ENCODE measurements around the gene MYOCD.

The MYOCD gene

DNA sequence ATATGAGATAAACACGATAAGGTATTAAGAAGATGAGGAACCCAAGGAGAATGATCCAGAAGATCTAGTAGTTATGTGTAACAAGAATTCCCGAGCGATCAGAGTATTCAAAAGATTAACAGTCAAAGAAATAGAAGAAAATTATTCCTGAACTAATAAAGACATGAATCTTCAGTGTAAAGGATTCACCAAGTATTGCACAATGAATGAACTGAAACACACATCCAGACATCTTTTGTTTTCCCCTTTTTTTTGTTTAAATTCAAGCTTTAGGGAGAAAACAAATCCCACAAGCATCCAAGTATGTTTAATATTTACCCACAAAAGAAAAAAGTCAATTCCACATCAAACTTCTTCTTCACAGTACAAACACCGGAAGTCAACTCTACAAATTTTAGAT, 23.7 kb upstream of the MYOCD start:
- Histone ChIP-seq H3K4me3 (ENCODE audit: extremely low read depth, insufficient read depth, low read length, poor library complexity, severe bottlenecking) (no peak overlapping the region), H3K9me3 (ENCODE audit: control insufficient read depth, low read length) (peaks cover 11% of the 10 kb centered on the region), H3K4me1 (ENCODE audit: control insufficient read depth, insufficient read depth, low read length, poor library complexity, severe bottlenecking) (peaks cover 3% of the 10 kb centered on the region), H3K36me3 (ENCODE audit: control insufficient read depth, insufficient read depth, low read length) (no peaks in the 10 kb centered on the region), H3K27ac (ENCODE audit: low read depth, low read length, severe bottlenecking) (no peak overlapping the region)
- WGBS, 2 experiments (ENCODE audit: insufficient coverage in 2 of 2), result 92 to 100% methylated on average over 1 of the region's 4 CpGs

DNA sequence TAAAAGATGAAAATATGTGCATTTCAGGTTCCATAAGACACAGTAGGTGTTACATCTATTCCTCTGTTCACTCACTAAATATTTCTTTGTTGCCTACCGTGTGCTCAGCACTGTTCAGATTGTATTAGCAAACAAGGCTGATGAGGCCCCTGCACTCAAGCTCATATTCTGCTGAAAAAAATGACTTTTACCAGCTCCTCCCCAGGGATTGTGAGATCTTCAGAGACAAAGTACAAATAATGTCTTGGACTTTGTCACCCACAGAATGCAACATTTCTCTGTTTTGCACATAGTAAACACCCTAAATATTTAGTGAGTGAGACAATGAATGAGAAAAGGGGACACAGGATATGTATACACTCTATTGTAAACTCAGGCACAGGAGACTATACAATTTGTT, 21.9 kb upstream of the MYOCD start:
- H3K36me3 ChIP-seq (ENCODE audit: control insufficient read depth, insufficient read depth, low read length), result no peaks in the 10 kb centered on the region
- no peaks in the 10 kb centered on the region for H3K4me1 ChIP-seq (ENCODE audit: control insufficient read depth, insufficient read depth, low read length, poor library complexity, severe bottlenecking)
- H3K9me3 ChIP-seq (ENCODE audit: control insufficient read depth, low read length), result peaks cover 11% of the 10 kb centered on the region
- H3K27ac ChIP-seq (ENCODE audit: low read depth, low read length, severe bottlenecking), result no peak overlapping the region
- H3K4me3 ChIP-seq (ENCODE audit: extremely low read depth, insufficient read depth, low read length, poor library complexity, severe bottlenecking), result no peak overlapping the region
- WGBS, 2 experiments (ENCODE audit: insufficient coverage in 2 of 2), result 80 to 90% methylated on average over 1 of the region's 1 CpG

DNA sequence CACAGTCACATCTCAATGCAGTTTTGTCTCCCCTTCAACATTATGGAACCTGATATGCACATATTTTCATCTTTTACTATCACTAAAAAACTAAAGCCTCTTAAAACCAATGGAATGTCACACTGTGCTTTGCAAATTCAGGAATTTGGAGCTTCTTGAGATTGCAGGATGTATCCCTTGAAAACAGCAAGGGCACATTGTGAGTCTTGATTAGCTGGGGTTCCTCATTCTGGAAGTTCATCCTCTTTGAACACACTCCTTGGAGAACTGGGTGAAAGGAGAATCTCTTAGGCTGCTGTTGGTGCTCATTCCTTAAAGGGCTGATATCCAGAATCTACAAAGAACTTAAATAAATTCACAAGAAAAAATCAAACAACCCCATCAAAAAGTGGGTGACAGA, 21.1 kb upstream of the MYOCD start:
- H3K9me3 ChIP-seq (ENCODE audit: control insufficient read depth, low read length), result peaks cover 8% of the 10 kb centered on the region
- H3K4me1 ChIP-seq (ENCODE audit: control insufficient read depth, insufficient read depth, low read length, poor library complexity, severe bottlenecking), result peaks cover 4% of the 10 kb centered on the region
- H3K27ac ChIP-seq (ENCODE audit: low read depth, low read length, severe bottlenecking), result no peak overlapping the region
- H3K4me3 ChIP-seq (ENCODE audit: extremely low read depth, insufficient read depth, low read length, poor library complexity, severe bottlenecking), result no peak overlapping the region
- H3K36me3 ChIP-seq (ENCODE audit: control insufficient read depth, insufficient read depth, low read length), result no peaks in the 10 kb centered on the region

DNA sequence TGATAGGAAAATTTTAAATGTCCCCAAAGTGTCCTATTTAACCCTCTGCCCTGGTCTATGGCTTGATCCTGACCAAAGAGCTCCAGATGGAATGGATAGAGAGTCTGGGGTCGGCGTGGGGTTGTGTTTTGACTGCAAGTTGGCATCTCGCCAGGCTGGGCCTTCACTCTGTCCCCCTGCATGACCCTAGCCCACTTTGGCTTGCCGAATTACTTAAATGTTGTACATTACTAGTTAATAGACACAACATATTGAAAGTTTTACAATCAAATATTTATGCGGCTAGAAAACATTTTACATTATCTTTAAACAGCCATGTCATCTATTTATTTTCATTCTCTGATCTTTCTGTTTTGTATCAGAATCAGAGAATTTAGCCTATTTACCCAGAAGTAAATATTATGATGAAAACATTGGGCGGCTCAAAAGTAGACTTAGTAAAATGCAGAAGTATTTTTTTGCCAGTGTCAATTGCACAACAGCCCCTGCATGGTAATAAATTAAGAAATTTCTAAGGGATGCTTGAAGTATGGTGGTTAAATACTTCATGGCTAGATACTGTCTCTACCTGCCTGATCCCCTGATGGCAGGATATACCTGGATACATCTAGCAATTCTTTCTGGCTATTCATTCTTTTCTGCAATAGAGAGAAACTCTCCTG, 18.8 kb upstream of the MYOCD start:
- H3K9me3 ChIP-seq (ENCODE audit: control insufficient read depth, low read length), result no peaks in the 10 kb centered on the region
- no CpG with 5 or more reads among the region's 6 CpGs for WGBS, 2 experiments (ENCODE audit: insufficient coverage in 2 of 2)
- peaks cover 5% of the 10 kb centered on the region for H3K4me1 ChIP-seq (ENCODE audit: control insufficient read depth, insufficient read depth, low read length, poor library complexity, severe bottlenecking)
- no peak overlapping the region for H3K4me3 ChIP-seq (ENCODE audit: extremely low read depth, insufficient read depth, low read length, poor library complexity, severe bottlenecking)
- no peaks in the 10 kb centered on the region for H3K36me3 ChIP-seq (ENCODE audit: control insufficient read depth, insufficient read depth, low read length)
- no peak overlapping the region for H3K27ac ChIP-seq (ENCODE audit: low read depth, low read length, severe bottlenecking)

DNA sequence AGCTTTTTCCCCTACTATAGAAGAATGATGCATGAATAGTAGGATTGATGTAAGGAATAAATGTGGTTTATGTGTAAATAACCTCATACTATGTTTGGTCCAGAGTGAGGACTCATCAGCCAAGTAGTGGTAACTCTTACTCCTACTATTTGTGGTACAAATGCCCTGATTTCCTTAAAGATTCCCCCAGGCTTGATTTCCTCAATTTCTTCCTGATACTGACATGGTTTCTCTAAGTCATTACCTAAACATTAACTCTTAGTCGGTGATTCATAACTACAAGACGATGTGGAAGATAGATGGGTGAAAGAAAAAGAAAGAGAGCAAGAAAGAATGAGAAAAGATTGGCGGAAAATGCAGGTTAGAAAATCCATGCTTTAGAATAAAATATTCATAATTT, 17.2 kb upstream of the MYOCD start:
- WGBS, 2 experiments (ENCODE audit: insufficient coverage in 2 of 2), result 100% methylated on average over 1 of the region's 3 CpGs; no CpG with 5 or more reads in 1 of the 2 experiments
- H3K4me1 ChIP-seq (ENCODE audit: control insufficient read depth, insufficient read depth, low read length, poor library complexity, severe bottlenecking), result peaks cover 5% of the 10 kb centered on the region
- H3K27ac ChIP-seq (ENCODE audit: low read depth, low read length, severe bottlenecking), result no peak overlapping the region
- no peaks in the 10 kb centered on the region for H3K36me3 ChIP-seq (ENCODE audit: control insufficient read depth, insufficient read depth, low read length)
- H3K9me3 ChIP-seq (ENCODE audit: control insufficient read depth, low read length), result no peaks in the 10 kb centered on the region
- H3K4me3 ChIP-seq (ENCODE audit: extremely low read depth, insufficient read depth, low read length, poor library complexity, severe bottlenecking), result no peak overlapping the region

DNA sequence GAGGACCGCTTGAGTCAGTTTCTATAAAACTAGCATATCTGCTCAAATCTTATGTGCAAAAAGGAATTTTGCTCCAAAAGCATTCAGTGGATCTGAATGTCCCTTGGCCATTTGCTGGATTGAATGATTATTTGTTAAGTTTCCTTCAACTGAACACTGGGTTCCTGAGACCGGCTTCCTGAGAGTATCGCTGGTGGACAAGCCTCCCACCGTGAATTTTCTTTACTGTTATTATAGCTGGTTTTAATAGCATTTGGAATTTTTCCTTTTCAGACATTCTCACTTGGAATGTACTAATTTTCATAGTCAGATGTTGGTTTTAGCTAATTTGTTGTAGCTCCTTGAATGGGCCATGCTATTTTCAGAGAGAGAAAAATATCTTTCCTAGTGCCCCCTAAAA, 9.8 kb upstream of the MYOCD start:
- 100% methylated on average over 1 to 2 of the region's 4 CpGs for WGBS, 2 experiments (ENCODE audit: insufficient coverage in 2 of 2)
- Histone ChIP-seq H3K36me3 (ENCODE audit: control insufficient read depth, insufficient read depth, low read length) (no peaks in the 10 kb centered on the region), H3K4me1 (ENCODE audit: control insufficient read depth, insufficient read depth, low read length, poor library complexity, severe bottlenecking) (peaks cover 8% of the 10 kb centered on the region), H3K27ac (ENCODE audit: low read depth, low read length, severe bottlenecking) (no peak overlapping the region), H3K4me3 (ENCODE audit: extremely low read depth, insufficient read depth, low read length, poor library complexity, severe bottlenecking) (no peak overlapping the region), H3K9me3 (ENCODE audit: control insufficient read depth, low read length) (no peaks in the 10 kb centered on the region)

DNA sequence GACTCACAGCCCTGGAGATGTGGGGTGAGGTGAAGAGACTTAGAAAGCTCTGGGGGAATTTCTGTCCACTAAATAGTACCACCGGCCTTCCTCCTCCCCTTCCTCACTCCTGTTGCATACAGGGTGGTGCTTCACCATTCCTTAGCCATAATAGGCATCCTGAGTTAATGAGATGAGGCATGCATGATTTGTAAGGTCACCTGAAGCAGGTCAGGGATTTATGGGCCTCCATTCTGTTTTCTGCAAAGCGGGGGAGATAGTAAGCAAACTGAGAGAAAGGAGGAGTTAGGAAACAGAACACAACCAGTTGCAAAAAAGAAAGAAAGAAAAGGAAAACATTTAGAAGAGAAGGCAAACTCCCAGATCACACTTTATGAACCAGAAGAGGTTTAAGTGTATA, 9.3 kb upstream of the MYOCD start:
- no peaks in the 10 kb centered on the region for H3K9me3 ChIP-seq (ENCODE audit: control insufficient read depth, low read length)
- no peak overlapping the region for H3K27ac ChIP-seq (ENCODE audit: low read depth, low read length, severe bottlenecking)
- H3K36me3 ChIP-seq (ENCODE audit: control insufficient read depth, insufficient read depth, low read length), result no peaks in the 10 kb centered on the region
- no peak overlapping the region for H3K4me3 ChIP-seq (ENCODE audit: extremely low read depth, insufficient read depth, low read length, poor library complexity, severe bottlenecking)
- 100% methylated on average over 1 of the region's 2 CpGs; no CpG with 5 or more reads in 1 of the 2 experiments for WGBS, 2 experiments (ENCODE audit: insufficient coverage in 2 of 2)
- H3K4me1 ChIP-seq (ENCODE audit: control insufficient read depth, insufficient read depth, low read length, poor library complexity, severe bottlenecking), result peaks cover 8% of the 10 kb centered on the region

DNA sequence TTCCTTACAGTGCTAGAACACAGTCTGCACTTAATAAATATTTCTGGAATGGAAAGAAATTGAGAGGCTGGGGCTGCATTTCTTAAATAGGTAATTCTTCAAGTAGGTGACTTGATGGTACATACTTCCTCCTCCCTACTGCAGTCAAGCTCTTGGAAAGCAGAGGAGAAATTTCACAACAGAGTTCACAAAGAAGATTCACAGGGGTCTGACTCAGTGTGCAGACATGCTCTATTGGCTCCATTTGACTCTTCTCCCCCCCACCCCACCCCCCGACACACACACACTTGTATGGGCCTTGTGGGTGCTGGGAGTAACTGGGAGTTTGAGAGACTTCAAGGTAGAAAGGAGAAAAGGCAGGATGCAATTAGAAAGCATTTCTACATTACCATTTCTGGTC, 6.2 kb upstream of the MYOCD start:
- peaks cover 8% of the 10 kb centered on the region for H3K4me1 ChIP-seq (ENCODE audit: control insufficient read depth, insufficient read depth, low read length, poor library complexity, severe bottlenecking)
- no peak overlapping the region for H3K27ac ChIP-seq (ENCODE audit: low read depth, low read length, severe bottlenecking)
- H3K4me3 ChIP-seq (ENCODE audit: extremely low read depth, insufficient read depth, low read length, poor library complexity, severe bottlenecking), result no peak overlapping the region
- H3K36me3 ChIP-seq (ENCODE audit: control insufficient read depth, insufficient read depth, low read length), result no peaks in the 10 kb centered on the region
- H3K9me3 ChIP-seq (ENCODE audit: control insufficient read depth, low read length), result no peaks in the 10 kb centered on the region
- no CpG with 5 or more reads among the region's 1 CpG for WGBS, 2 experiments (ENCODE audit: insufficient coverage in 2 of 2)

DNA sequence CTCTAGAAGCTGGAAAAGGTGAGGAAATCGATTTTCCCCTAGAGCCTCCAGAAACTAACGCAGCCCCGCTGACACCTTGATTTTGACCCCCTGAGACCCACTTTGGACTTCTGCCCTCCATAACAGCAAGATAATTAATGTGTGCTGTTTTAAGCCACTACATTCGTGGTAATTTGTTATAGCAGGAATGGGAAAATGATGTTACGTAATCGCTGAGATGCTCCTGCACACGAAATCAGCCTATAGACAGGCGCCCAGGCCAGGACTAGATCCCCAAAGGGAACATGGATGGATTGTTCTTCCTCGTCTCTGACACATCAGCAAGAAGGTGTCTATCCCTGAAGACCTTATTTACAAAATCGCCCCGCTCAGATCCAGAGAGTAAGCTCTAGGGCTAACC, 1.4 kb upstream of the MYOCD start:
- Histone ChIP-seq H3K36me3 (ENCODE audit: control insufficient read depth, insufficient read depth, low read length) (no peaks in the 10 kb centered on the region), H3K4me3 (ENCODE audit: extremely low read depth, insufficient read depth, low read length, poor library complexity, severe bottlenecking) (no peak overlapping the region)
- 86% methylated on average over 8 of the region's 11 CpGs for WGBS, 2 experiments (ENCODE audit: insufficient coverage in 2 of 2)

DNA sequence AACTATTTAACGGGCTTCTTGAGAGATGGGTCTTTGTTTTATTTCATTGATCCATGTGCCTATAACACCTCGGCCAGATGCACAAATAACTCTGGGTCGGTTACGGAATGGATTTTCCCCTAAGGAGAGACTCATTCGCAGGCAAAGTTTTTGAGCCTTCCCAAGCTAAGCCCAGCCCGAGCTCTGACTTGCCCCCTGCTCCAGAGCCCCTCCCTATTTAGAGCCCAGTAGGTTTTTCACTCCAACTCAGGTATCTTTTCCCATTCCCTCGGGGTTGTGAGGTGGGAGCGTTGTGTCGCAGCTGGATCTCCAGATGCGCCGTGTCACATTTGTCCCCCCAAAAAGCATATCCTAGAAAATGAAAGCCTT, 812 bp upstream of the MYOCD start:
- H3K4me3 ChIP-seq (ENCODE audit: extremely low read depth, insufficient read depth, low read length, poor library complexity, severe bottlenecking), result peak overlapping the region; percentile 54
- H3K27ac ChIP-seq (ENCODE audit: low read depth, low read length, severe bottlenecking), result no peak overlapping the region
- WGBS, 2 experiments (ENCODE audit: insufficient coverage in 2 of 2), result 24 to 33% methylated on average over 8 to 10 of the region's 11 CpGs
- H3K9me3 ChIP-seq (ENCODE audit: control insufficient read depth, low read length), result no peaks in the 10 kb centered on the region
- H3K36me3 ChIP-seq (ENCODE audit: control insufficient read depth, insufficient read depth, low read length), result no peaks in the 10 kb centered on the region
- no peaks in the 10 kb centered on the region for H3K4me1 ChIP-seq (ENCODE audit: control insufficient read depth, insufficient read depth, low read length, poor library complexity, severe bottlenecking)

More for the DNA sequence above, 1.4 kb upstream of the MYOCD start:
- H3K4me1 ChIP-seq (ENCODE audit: control insufficient read depth, insufficient read depth, low read length, poor library complexity, severe bottlenecking), result peaks cover 3% of the 10 kb centered on the region
- H3K27ac ChIP-seq (ENCODE audit: low read depth, low read length, severe bottlenecking), result no peak overlapping the region
- H3K9me3 ChIP-seq (ENCODE audit: control insufficient read depth, low read length), result no peaks in the 10 kb centered on the region

DNA sequence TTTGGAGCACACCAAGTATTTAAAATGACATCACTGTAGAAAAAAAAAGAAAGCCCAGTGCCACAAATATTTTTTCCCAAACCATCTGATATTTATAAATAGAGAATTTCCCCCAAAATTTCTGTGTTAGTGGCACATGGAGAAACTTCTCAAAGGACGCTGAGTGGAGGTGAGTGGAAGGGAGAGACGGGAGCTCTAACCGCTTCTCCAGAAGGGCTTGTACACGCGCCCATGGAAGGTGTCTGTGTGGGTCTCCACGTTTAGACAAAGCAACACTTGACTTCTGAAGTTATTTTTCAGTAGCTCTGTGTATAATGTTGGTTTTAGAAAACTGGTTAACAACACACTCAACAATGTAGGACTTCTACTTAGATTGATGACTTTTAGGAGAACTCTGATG, 1.0 kb downstream of the MYOCD start:
- no peak overlapping the region for H3K27ac ChIP-seq (ENCODE audit: low read depth, low read length, severe bottlenecking)
- H3K36me3 ChIP-seq (ENCODE audit: control insufficient read depth, insufficient read depth, low read length), result no peaks in the 10 kb centered on the region
- H3K4me1 ChIP-seq (ENCODE audit: control insufficient read depth, insufficient read depth, low read length, poor library complexity, severe bottlenecking), result no peaks in the 10 kb centered on the region
- no peaks in the 10 kb centered on the region for H3K9me3 ChIP-seq (ENCODE audit: control insufficient read depth, low read length)
- WGBS, 2 experiments (ENCODE audit: insufficient coverage in 2 of 2), result 91 to 94% methylated on average over 5 of the region's 6 CpGs
- peak overlapping the region; percentile 54 for H3K4me3 ChIP-seq (ENCODE audit: extremely low read depth, insufficient read depth, low read length, poor library complexity, severe bottlenecking)

All from mesodermal cell (in vitro differentiated cells).